IPS DF 6.9 (cell line): ENCODE measurements around the gene LDHAL6B.
"Not testable (repeated sequence)": the region's sequence is repeated elsewhere in the genome, so short reads cannot be mapped to it uniquely, and the experiment has no call there.

ENCODE experiments used
- DNase-seq: peaks from one replicate; pipeline ENCODE4 v3.0.0-alpha.2; 2013; ENCODE audit warnings: low read depth, low spot score
- H3K27ac ChIP-seq: one replicate; pipeline ENCODE4 v1.5.1; 2013; ENCODE audit warnings: low read length, control low read depth
- H3K27me3 ChIP-seq: 2 replicates; pipeline ENCODE4 v1.6.1; 2013; ENCODE audit warnings: mild to moderate bottlenecking, low read length; ENCODE audit not compliant: control insufficient read depth, insufficient read depth
- H3K36me3 ChIP-seq: 2 replicates; pipeline ENCODE4 v1.6.1; 2013; ENCODE audit warnings: low read length; ENCODE audit not compliant: control insufficient read depth, insufficient read depth
- H3K4me1 ChIP-seq: 2 replicates; pipeline ENCODE4 v1.6.1; 2013; ENCODE audit warnings: low read length; ENCODE audit not compliant: control insufficient read depth, insufficient read depth
- H3K4me3 ChIP-seq: 2 replicates; pipeline ENCODE4 v1.5.1; 2013; ENCODE audit warnings: mild to moderate bottlenecking, low read length
- H3K9me3 ChIP-seq: 2 replicates; pipeline ENCODE4 v1.6.1; 2013; ENCODE audit warnings: low read length, inconsistent platforms; ENCODE audit not compliant: control insufficient read depth, insufficient read depth
- WGBS: extraction: QIAGEN DNeasy Blood & Tissue Kit; methylation state at CpG from one replicate; pipeline ENCODE4 v1.1.7; 2013; ENCODE audit warnings: mixed read lengths, missing lambda C conversion rate; ENCODE audit not compliant: insufficient read length, insufficient coverage; 5-methylcytosine and 5-hydroxymethylcytosine counted together

The LDHAL6B gene

DNA sequence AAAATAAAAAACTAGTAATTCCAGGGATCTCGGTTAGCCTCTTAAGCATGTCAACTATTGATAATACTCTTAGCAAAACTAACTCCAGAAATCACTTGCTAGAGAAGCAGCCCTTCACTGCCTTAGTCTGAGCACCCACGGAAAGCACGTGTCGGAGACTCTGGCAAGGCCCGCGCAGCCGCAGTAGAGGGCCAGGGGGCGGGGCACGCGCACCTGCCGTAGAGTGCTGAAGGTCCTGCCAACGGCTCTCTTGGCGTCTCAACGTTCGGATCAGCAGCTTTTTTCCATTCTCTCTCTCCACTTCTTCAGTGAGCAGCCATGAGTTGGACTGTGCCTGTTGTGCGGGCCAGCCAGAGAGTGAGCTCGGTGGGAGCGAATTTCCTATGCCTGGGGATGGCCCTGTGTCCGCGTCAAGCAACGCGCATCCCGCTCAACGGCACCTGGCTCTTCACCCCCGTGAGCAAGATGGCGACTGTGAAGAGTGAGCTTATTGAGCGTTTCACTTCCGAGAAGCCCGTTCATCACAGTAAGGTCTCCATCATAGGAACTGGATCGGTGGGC lies at the start of gene LDHAL6B:
Gene LDHAL6B (plus strand): TSS at position 221 of the 561 bp plus-strand sequence. CDS start 98 bp downstream, at position 319.
- Histone ChIP-seq H3K27ac (no peak within 1 kb of the TSS), H3K36me3 (peaks cover 6% of the 10 kb centered on the region; the same call in 1 of the 2 replicates), H3K4me3 (no peak within 1 kb of the TSS), H3K9me3 (no peaks in the 10 kb centered on the region), H3K4me1 (no peaks in the 10 kb centered on the region), H3K27me3 (no peaks in the 10 kb centered on the region)
- DNase-seq: no peak
- no CpG with 5 or more reads among the region's 30 CpGs for WGBS

DNA sequence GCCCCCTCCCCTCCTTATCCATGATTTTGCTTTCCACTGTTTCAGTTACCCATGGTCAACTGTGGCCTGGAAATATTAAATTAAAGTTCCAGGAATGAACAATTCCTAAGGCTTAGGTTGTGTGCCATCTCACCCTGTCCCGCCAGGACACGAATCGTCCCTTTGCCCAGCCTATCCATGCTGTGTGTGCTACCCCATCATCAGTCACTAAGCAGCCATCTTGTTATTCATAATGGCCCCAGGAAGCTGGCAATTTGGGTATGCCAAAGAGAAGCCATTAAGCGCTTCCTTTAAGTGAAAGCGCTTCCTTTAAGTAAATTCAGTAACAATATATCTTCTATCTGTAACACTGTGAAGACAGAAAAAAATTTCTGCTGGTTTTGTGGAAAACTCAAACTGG lies 49.2 kb upstream of the LDHAL6B start:
- no peak for DNase-seq
- H3K4me1 ChIP-seq: 0 out of 2 replicates have a peak, but pooled peaks cover 1% of the 10 kb centered on the region
- H3K27ac ChIP-seq: no peak overlapping the region
- H3K9me3 ChIP-seq: no peaks in the 10 kb centered on the region
- peaks cover 22% of the 10 kb centered on the region for H3K36me3 ChIP-seq
- no peaks in the 10 kb centered on the region for H3K27me3 ChIP-seq
- WGBS: no CpG with 5 or more reads among the region's 5 CpGs
- H3K4me3 ChIP-seq: no peak overlapping the region

DNA sequence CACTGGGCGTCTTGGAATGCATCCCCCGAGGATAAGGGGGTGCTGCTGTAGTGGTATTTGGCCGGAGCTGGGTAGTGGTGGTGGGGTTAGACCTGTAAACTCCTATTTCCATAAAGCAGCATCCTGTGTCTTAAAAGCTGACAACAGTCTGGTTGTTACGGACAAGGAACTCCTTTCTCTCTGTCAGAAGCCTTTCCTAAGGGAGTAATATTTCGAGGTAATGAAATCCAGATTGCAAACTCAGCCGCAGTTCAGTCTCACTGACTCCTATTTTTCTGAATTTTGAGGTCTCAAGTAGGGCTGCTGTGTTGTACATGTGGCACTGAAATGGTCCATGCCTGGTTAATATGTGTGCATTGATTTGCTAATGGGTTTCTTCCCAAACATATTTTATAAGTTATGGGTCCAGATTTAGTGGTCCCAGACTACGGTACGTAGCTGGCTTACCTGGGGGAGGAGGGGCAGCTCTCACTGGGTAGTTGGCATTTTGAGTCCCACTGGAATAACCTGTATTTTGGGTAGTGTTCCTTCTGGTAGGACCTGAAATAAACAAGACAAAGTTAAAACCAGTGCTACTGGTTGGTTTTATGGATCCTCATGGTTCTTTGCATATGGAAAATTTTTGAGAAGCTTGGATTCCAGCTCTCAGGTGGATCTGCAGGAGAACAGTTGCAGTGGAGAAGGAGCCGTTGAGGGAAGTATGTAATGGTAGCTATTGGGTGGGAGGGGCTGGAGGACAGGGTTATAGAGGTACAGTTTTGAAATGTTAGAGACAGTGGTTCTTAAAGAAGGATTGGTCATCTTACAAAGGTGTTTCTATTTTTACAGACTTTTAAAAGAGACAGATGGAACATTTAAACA lies 48.6 kb upstream of the LDHAL6B start:
- WGBS: no CpG with 5 or more reads among the region's 9 CpGs
- Histone ChIP-seq H3K4me3 (no peak overlapping the region), H3K9me3 (no peaks in the 10 kb centered on the region), H3K4me1 (0 out of 2 replicates have a peak, but pooled peaks cover 1% of the 10 kb centered on the region), H3K27me3 (no peaks in the 10 kb centered on the region), H3K27ac (no peak overlapping the region), H3K36me3 (peaks cover 19% of the 10 kb centered on the region)
- DNase-seq: no peak

DNA sequence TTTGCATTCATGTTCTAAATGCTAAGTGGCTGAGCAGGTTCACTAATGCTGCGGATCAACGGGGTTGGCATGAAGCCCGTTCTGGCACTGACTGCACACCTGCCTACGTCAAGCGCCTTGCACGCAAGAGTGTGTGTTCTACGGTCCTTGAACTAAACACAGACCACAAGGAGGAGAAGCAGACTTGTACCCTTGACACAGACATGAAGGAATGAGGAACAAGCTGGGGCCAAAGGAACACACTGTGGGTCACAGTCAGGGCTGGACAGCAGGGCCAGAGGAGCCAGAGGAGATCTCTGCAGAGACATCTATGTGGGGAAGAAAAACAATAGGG lies 48.0 kb upstream of the LDHAL6B start:
- no peak overlapping the region for H3K27ac ChIP-seq
- no peak overlapping the region for H3K4me3 ChIP-seq
- H3K27me3 ChIP-seq: no peaks in the 10 kb centered on the region
- WGBS: no CpG with 5 or more reads among the region's 7 CpGs
- H3K36me3 ChIP-seq: peaks cover 13% of the 10 kb centered on the region; the same call in 1 of the 2 replicates
- H3K9me3 ChIP-seq: no peaks in the 10 kb centered on the region
- H3K4me1 ChIP-seq: 0 out of 2 replicates have a peak, but pooled peaks cover 1% of the 10 kb centered on the region
- no peak for DNase-seq

DNA sequence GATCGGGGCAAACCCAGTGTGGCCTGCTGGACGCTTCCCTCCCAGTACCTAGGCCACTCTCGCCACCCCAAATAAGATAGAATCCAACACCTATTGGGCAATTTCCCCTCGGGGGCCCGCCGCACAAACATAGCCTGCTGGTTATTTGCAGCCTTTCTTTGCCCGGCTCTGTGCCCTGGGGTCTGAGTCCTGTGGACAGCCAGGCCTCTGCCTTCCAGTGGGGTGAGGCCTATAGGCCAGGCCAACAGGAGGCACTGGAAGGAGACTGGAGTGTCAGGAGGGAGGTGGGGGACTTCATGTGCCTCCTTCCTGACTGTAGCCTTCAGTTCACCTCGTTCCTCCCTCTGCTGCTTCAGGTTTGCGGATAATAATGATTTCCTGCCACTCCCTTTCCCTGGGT lies 47.4 kb upstream of the LDHAL6B start:
- Histone ChIP-seq H3K36me3 (peaks cover 13% of the 10 kb centered on the region; the same call in 1 of the 2 replicates), H3K27ac (no peak overlapping the region), H3K27me3 (no peaks in the 10 kb centered on the region), H3K9me3 (no peaks in the 10 kb centered on the region), H3K4me1 (0 out of 2 replicates have a peak, but pooled peaks cover 1% of the 10 kb centered on the region), H3K4me3 (no peak overlapping the region)
- no peak for DNase-seq
- WGBS: no CpG with 5 or more reads among the region's 9 CpGs

DNA sequence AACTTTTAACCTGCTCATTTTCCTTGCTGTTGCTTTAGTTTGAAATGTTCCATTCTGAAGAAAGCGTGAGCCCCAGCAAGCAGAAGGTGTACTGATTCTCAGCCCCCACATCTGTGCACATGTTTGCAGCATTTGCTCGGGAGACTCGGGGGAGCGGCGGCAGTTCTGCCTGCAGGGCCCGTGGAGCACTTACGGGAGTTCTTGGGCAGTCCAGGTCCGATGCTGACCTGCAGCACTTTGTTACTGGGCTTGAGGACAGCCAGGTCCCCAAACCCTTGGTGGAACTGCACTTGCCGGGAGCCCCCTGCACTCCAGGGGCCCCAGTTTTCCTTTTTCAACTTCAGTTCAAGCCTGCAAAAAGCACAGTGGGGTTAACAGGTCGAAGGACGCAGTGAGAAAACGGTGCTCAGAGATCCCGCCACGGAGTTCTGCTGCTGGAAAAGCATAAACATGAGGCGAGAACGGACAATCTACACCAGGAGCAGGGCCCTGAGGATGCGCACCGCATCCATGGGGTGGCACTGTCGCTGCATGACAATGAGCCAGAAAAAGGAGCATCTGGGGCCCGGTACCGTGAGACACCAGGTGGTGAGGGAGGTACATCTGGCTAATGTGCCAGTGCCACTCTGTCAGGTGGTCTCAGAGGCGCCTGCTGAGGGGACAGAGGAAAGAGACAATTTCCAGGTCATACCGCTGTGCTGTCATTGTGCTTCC lies 45.6 kb upstream of the LDHAL6B start:
- H3K27me3 ChIP-seq: no peaks in the 10 kb centered on the region
- H3K27ac ChIP-seq: no peak overlapping the region
- 0 out of 2 replicates have a peak, but pooled peaks cover 1% of the 10 kb centered on the region for H3K4me1 ChIP-seq
- no CpG with 5 or more reads among the region's 23 CpGs for WGBS
- H3K4me3 ChIP-seq: no peak overlapping the region
- DNase-seq: no peak
- H3K36me3 ChIP-seq: peaks cover 13% of the 10 kb centered on the region; the same call in 1 of the 2 replicates
- no peaks in the 10 kb centered on the region for H3K9me3 ChIP-seq

DNA sequence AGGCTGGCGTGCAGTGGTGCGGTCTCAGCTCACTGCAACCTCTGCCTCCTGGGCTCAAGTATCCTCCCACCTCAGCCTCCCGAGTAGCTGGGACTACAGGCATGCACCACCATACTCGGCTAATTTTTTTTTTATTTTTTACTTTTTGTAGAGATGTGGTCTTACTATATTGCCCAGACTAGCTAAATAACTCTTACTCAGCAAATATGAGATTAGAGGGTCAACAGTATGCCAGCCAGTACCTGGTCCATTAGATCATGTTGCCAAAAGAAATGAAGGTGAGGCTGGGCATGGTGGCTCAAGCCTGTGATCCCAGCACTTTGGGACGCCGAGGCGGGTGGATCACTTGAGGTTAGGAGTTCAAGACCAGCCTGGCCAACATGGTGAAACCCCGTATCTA lies 44.6 kb upstream of the LDHAL6B start:
- not testable (repeated sequence) for H3K4me3 ChIP-seq, H3K9me3 ChIP-seq, H3K27ac ChIP-seq, H3K4me1 ChIP-seq, H3K27me3 ChIP-seq, DNase-seq
- no CpG with 5 or more reads among the region's 8 CpGs for WGBS
- peaks cover 13% of the 10 kb centered on the region; the same call in 1 of the 2 replicates for H3K36me3 ChIP-seq

DNA sequence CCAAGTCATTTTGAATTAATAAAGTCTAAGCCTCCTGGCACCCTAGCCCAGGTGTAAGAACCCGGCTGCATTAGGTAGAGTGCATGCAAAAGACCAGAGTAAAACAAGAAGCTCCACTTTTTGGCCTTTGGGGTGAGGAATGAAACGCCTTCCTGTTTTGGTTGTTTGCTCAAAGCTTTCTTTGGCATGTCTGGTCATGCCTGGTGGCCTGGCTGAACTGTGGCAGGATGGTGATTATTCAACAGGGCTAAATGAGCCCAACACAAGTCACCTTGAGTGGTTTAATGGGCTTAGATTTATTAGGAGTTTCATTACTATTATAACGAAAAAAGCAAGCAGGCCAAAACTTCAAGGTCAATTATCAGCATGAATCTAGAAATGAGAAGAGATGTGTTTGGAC lies 40.9 kb upstream of the LDHAL6B start:
- Histone ChIP-seq H3K4me3 (no peak overlapping the region), H3K4me1 (0 out of 2 replicates have a peak, but pooled peaks cover 1% of the 10 kb centered on the region), H3K27ac (no peak overlapping the region), H3K9me3 (no peaks in the 10 kb centered on the region), H3K36me3 (peaks cover 8% of the 10 kb centered on the region; the same call in 1 of the 2 replicates), H3K27me3 (no peaks in the 10 kb centered on the region)
- no CpG with 5 or more reads among the region's 3 CpGs for WGBS
- no peak for DNase-seq

DNA sequence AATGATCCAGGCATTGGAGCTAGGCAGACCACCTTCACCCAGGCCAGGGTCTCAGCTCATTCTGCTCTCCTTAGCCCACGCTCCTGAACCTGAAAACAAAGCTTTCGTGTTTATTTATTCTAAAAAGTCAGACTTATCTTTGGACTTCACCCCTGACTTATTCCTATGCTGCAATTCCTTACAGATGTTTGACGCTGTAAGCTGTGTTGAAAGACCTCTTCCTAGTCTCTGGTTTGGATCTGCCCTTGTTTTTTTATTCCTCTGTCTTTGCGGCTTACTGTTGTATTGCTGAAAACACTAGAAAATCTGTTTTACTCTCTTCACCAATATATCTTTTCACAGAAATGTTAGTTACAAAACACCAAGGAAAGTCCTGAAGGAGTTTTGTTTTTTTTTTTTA lies 40.5 kb upstream of the LDHAL6B start:
- Histone ChIP-seq H3K4me3 (no peak overlapping the region), H3K27ac (no peak overlapping the region), H3K27me3 (no peaks in the 10 kb centered on the region), H3K4me1 (0 out of 2 replicates have a peak, but pooled peaks cover 1% of the 10 kb centered on the region), H3K9me3 (no peaks in the 10 kb centered on the region), H3K36me3 (peaks cover 5% of the 10 kb centered on the region; the same call in 1 of the 2 replicates)
- DNase-seq: no peak
- no CpG with 5 or more reads among the region's 4 CpGs for WGBS

DNA sequence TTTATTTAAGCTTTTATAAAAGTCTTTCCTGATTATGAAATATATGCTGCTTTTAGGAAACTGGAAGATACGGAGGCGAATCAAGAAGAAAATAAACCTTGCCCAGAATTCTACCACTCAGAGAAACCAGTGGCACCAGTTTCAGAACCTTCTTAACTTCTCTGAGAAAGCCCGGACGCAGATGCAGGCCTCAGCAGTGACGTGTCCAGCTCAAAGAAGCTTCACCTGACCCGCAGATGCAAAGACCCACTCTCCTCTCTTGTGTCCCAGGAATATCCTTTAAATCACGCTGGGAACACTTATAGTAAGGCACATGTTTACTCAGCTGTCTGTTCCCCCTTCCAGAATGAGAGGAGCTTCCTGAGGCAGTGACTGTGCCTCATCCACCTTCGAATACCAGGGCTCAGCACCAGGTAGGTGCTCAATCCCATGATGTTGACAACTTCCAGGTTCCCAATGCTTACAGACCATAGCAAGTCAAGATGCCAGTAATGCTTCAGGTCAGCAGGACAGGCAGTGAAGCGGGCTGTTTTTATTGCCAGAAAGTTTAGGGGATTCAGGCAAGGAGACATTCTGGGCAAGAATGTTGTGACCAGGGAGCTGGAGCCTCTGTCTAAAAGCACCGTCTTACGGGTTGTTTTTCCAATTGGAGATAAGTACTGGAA lies 39.9 kb upstream of the LDHAL6B start:
- WGBS: no CpG with 5 or more reads among the region's 11 CpGs

More for the DNA sequence above, 39.9 kb upstream of the LDHAL6B start:
- H3K27me3 ChIP-seq: no peaks in the 10 kb centered on the region
- peaks cover 5% of the 10 kb centered on the region; the same call in 1 of the 2 replicates for H3K36me3 ChIP-seq
- no peak overlapping the region for H3K4me3 ChIP-seq
- DNase-seq: no peak
- no peaks in the 10 kb centered on the region for H3K9me3 ChIP-seq
- no peaks in the 10 kb centered on the region for H3K4me1 ChIP-seq
- H3K27ac ChIP-seq: no peak overlapping the region
